ENCODE results near the gene NSL1. TPM values are rescaled to one million over a fixed set of nuclear protein-coding genes. Genes with fewer than 3 reads are reported as not detected.
"Not testable (repeated sequence)": the region's sequence is repeated elsewhere in the genome, so short reads cannot be mapped to it uniquely, and the experiment has no call there.

The NSL1 gene, protein sequence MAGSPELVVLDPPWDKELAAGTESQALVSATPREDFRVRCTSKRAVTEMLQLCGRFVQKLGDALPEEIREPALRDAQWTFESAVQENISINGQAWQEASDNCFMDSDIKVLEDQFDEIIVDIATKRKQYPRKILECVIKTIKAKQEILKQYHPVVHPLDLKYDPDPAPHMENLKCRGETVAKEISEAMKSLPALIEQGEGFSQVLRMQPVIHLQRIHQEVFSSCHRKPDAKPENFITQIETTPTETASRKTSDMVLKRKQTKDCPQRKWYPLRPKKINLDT
- total RNA-seq = 10 to 100 TPM; 38.1 to 38.2 TPM

DNA sequence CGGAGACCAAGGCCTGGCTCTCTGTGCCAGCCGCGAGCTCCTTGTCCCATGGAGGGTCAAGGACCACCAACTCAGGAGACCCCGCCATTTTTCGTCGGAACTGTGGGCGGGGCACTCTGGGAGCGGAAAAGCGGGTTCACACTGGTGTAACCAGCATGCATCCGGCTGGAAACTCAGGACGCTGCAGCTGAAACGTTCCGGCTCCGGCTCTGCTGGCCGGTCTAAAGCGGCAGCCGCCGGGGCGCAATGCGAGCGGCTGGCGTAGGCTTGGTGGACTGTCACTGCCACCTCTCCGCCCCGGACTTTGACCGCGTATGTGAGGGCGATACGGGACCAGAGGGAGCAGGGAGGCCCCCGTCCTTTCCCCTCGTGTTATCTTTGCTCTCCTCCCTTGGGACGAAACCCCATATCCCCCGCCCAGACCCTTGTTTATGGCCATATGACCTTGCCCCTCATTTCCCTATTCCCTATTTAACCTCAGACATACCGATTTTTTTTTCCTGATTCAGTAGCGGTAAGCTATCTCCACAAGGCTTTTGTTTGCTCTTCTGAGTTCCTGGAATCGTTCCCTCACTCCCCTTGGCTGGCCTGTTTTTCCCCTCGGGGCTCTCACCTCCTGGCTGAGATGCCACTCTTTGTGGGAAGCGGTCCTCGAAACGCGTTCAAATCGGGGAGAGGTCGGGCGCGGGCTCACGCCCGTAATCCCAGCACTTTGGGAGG is at the start of gene NSL1, which contains the start of gene TATDN3:
Gene NSL1, minus strand, starts transcription at position 102 of the 720 bp plus-strand sequence. Its CDS starts 14 bp downstream, at position 88.
Gene TATDN3, plus strand, starts transcription at position 219 of the 720 bp plus-strand sequence. Its CDS starts 28 bp downstream, at position 247.
- Mint-ChIP-seq H3K27ac (peak within 1 kb of the TSS; percentile 97), H3K9me3 (no peaks in the 10 kb centered on the region), H3K4me1 (peaks cover 27% of the 10 kb centered on the region), H3K27me3 (no peaks in the 10 kb centered on the region), H3K4me3 (peak within 1 kb of the TSS; percentile 99), H3K36me3 (peaks cover 10% of the 10 kb centered on the region)
- POLR2A ChIA-PET = interaction anchor here (0.6 to 2.6 kb wide), 12 partner anchors 15 to 801 kb away, joined by 3 to 22 read pairs (median 5); partner anchors contain the start of genes ATF3 and FLVCR1
- DNase-seq (peak; percentile 99), ATAC-seq (ENCODE audit: low read depth) (peak; percentile 87)

- Mint-ChIP-seq H3K27me3 (no peaks in the 10 kb centered on the region), H3K4me3 (no peak overlapping the region)
- no peak for DNase-seq
These were observed 46.6 kb upstream of the NSL1 start for GRCh38 chr1:212838145-212838544.

DNA sequence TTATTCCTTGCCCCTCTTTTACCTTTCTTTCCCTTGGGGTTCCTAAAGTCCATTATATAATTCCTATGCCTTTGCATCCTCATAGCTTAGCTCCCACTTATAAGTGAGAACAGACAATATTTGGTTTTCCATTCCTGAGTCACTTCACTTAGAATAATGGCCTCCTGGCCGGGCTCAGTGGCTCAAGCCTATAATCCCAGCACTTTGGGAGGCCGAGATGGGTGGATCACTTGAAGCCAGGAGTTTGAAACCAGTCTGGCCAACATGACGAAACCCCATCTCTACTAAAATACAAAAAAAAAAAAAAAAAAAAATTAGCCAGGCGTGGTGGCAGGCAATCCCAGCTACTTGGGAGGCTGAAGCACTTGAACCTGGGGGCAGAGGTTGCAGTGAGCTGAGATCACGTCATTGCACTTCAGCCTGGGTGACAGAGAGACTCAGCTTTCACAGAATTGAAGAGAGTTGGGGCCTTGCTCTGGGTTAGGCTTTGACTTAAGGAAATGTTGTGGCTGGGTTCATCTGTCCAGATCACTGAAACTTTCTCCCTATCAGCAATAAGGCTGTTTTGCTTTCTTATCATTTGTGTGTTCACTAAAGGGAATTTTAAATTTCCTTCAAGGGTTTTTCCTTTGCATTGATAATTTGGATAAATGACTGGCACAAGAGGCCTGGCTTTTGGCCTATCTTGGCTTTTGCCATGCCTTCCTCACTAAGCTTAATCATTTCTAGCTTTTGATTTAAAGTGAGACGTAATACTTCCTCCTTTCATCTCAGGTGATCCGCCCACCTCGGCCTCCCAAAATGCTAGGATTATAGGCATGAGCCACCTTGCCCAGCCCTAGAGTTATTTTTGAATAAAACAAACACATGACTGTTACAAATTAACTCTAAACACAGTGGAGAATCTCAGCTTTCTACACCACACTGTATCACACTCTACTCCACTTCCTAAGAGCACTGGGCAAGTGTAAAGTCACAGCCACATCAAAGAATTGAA is 41.9 kb upstream of the NSL1 start:
- not testable (repeated sequence) for H3K4me3 Mint-ChIP-seq; H3K9me3 Mint-ChIP-seq; ATAC-seq (ENCODE audit: low read depth); H3K27ac Mint-ChIP-seq; H3K36me3 Mint-ChIP-seq; DNase-seq; H3K4me1 Mint-ChIP-seq; H3K27me3 Mint-ChIP-seq
- POLR2A ChIA-PET = interaction anchor here (0.7 kb wide), 1 partner anchor 15 kb away, joined by 3 read pairs; no protein-coding TSS in a partner anchor

More at GRCh38 chr1:212838145-212838544, 46.6 kb upstream of the NSL1 start:
- Mint-ChIP-seq H3K4me1 (peaks cover 2% of the 10 kb centered on the region), H3K9me3 (no peaks in the 10 kb centered on the region), H3K27ac (no peak overlapping the region), H3K36me3 (no peaks in the 10 kb centered on the region)
- POLR2A ChIA-PET = interaction anchor here (0.7 kb wide), 1 partner anchor 358 kb away, joined by 5 read pairs; no protein-coding TSS in a partner anchor
- ATAC-seq (ENCODE audit: low read depth) = no peak

- Mint-ChIP-seq H3K4me1 (no peaks in the 10 kb centered on the region), H3K36me3 (peaks cover 2% of the 10 kb centered on the region), H3K9me3 (peaks cover 14% of the 10 kb centered on the region), H3K27ac (no peak overlapping the region), H3K4me3 (no peak overlapping the region), H3K27me3 (peaks cover 5% of the 10 kb centered on the region)
- DNase-seq (no peak), ATAC-seq (ENCODE audit: low read depth) (no peak)
- POLR2A ChIA-PET = interaction anchor here (0.8 kb wide), 1 partner anchor 12 kb away, joined by 3 read pairs; no protein-coding TSS in a partner anchor
These were observed 36.8 kb upstream of the NSL1 start for GRCh38 chr1:212828395-212828794.

- peaks cover 14% of the 10 kb centered on the region for H3K9me3 Mint-ChIP-seq
- POLR2A ChIA-PET = interaction anchor here (1.0 kb wide), 1 partner anchor 30 kb away, joined by 3 read pairs; the partner anchor contains the start of gene FLVCR1
- no peak overlapping the region for H3K27ac Mint-ChIP-seq
- no peak for ATAC-seq (ENCODE audit: low read depth)
- no peaks in the 10 kb centered on the region for H3K4me1 Mint-ChIP-seq
- no peak for DNase-seq
- peaks cover 2% of the 10 kb centered on the region for H3K36me3 Mint-ChIP-seq
- H3K27me3 Mint-ChIP-seq = peaks cover 5% of the 10 kb centered on the region
- H3K4me3 Mint-ChIP-seq = no peak overlapping the region
These were observed 36.3 kb upstream of the NSL1 start for GRCh38 chr1:212827831-212828278.

DNA sequence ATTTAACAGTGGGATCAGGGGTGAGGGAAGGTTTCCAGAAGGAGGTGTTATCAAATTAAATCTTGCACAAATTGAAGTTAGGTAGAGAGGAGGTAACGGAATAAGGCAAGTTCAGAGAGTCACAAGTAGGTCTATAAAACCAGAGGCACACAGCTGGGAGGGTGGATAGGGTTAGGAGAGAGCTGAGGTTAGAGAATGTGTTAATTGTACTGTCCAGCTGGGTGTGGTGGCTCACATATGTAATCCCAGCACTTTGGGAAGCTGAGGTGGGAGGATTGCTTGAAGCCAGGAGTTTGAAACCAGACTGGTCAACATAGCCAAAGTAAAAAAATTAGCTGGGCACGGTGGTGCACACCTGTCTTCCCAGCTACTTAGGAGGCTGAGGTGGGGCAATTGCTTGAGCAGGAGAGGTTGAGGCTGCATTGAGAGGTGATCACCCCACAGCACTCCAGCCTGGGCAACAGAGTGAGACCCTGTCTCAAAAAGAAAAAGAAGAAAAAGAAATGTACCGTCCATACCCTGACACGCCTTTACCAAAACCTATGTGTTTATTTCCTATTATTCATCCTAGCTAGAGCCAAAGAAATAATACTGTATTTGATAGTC is 35.7 kb upstream of the NSL1 start:
- POLR2A ChIA-PET = interaction anchor here (1.0 kb wide), 1 partner anchor 31 kb away, joined by 3 read pairs; the partner anchor contains the start of gene FLVCR1
- no peak for ATAC-seq (ENCODE audit: low read depth)
- H3K4me1 Mint-ChIP-seq = no peaks in the 10 kb centered on the region
- peaks cover 2% of the 10 kb centered on the region for H3K36me3 Mint-ChIP-seq
- no peak overlapping the region for H3K4me3 Mint-ChIP-seq
- no peak for DNase-seq
- peaks cover 5% of the 10 kb centered on the region for H3K27me3 Mint-ChIP-seq
- H3K27ac Mint-ChIP-seq = no peak overlapping the region
- peaks cover 14% of the 10 kb centered on the region for H3K9me3 Mint-ChIP-seq

DNA sequence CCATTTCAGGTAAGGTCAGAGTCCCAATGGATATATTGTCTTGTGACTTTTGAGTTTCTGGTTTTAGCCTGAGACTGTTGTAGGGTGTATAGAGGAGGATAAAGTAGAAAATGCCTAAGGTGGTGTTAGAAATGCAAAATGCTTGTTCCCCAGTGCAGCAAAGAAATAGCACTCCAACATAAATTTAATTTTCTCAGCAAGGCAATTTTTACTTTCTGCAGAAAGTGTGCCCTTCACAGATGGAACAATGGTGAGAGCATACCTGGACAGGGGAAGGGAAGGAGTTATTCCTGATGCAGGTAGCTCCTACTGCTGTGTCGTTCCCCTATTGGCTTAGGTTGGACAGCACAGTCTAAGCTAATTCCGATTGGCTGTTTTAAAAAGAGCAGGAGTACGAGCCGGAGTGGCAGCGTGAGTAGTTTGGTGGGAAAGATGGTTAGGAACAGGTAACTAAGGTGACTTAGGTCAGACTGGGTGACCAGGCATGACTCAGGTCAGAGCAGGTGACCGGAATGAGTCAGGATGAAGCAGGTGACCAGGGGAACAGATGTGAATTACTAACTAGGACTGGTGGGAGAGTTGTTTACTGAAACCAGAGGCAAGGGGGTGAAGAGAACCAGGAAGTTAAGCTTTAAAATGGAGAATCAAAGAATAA is 34.3 kb upstream of the NSL1 start:
- Mint-ChIP-seq H3K36me3 (peaks cover 2% of the 10 kb centered on the region), H3K27me3 (peaks cover 5% of the 10 kb centered on the region), H3K27ac (no peak overlapping the region), H3K4me1 (no peaks in the 10 kb centered on the region), H3K9me3 (peaks cover 14% of the 10 kb centered on the region), H3K4me3 (no peak overlapping the region)
- ATAC-seq (ENCODE audit: low read depth) (no peak), DNase-seq (no peak)
- POLR2A ChIA-PET = no interaction called here

- peaks cover 2% of the 10 kb centered on the region for H3K36me3 Mint-ChIP-seq
- H3K4me1 Mint-ChIP-seq = peaks cover 3% of the 10 kb centered on the region
- peaks cover 5% of the 10 kb centered on the region for H3K27me3 Mint-ChIP-seq
- no peak overlapping the region for H3K4me3 Mint-ChIP-seq
- no peak overlapping the region for H3K27ac Mint-ChIP-seq
- H3K9me3 Mint-ChIP-seq = peaks cover 14% of the 10 kb centered on the region
- POLR2A ChIA-PET = no interaction called here
- no peak for DNase-seq
- ATAC-seq (ENCODE audit: low read depth) = no peak
These were observed 32.6 kb upstream of the NSL1 start for GRCh38 chr1:212824201-212824600.

DNA sequence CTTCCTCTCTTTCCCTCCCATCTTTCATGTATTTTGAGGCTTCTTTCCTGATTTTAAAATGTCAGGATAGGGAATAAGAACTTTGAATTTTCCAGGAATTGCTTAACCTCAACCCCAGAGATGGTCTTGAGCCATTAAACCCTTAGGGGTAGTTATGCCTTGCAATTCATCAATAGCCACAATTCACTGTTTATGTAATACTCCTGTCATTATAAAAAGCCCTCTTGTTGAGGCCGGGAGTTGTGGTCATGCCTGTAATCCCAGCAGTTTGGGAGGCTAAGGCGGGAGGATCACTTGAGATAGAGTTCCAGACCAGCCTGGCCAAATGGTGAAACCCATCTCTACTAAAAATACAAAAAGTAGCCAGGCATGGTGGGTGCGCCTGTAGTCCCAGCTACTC is 31.4 kb upstream of the NSL1 start:
- POLR2A ChIA-PET = no interaction called here
- H3K4me3 Mint-ChIP-seq = no peak overlapping the region
- no peak overlapping the region for H3K27ac Mint-ChIP-seq

DNA sequence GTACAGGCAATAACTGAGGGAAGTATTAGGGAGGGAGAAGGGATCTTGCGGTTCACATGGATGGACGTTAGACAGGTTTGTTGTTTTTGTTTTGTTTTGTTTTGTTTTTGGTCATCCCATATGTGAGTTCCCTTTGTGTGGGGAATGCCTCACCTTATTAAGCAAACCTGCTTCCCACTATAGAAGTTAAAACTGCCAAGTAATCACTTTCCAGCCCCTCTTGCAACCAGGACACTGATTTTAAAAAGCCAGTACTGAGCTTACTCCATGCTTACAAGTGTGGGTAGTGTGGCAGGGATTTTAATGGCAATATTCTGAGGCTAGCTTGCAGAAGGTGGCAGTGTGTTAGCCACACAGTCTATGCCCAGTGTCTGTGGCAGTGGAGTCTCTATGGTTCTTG is 29.4 kb upstream of the NSL1 start:
- Mint-ChIP-seq H3K9me3 (peaks cover 9% of the 10 kb centered on the region), H3K4me3 (no peak overlapping the region), H3K4me1 (peaks cover 4% of the 10 kb centered on the region), H3K36me3 (peaks cover 4% of the 10 kb centered on the region), H3K27me3 (no peaks in the 10 kb centered on the region), H3K27ac (no peak overlapping the region)
- DNase-seq (no peak), ATAC-seq (ENCODE audit: low read depth) (no peak)
- POLR2A ChIA-PET = no interaction called here

More for the DNA sequence above, 31.4 kb upstream of the NSL1 start:
- no peak for ATAC-seq (ENCODE audit: low read depth)
- Mint-ChIP-seq H3K27me3 (peaks cover 5% of the 10 kb centered on the region), H3K36me3 (peaks cover 2% of the 10 kb centered on the region), H3K9me3 (peaks cover 14% of the 10 kb centered on the region), H3K4me1 (peaks cover 4% of the 10 kb centered on the region)
- no peak for DNase-seq

DNA sequence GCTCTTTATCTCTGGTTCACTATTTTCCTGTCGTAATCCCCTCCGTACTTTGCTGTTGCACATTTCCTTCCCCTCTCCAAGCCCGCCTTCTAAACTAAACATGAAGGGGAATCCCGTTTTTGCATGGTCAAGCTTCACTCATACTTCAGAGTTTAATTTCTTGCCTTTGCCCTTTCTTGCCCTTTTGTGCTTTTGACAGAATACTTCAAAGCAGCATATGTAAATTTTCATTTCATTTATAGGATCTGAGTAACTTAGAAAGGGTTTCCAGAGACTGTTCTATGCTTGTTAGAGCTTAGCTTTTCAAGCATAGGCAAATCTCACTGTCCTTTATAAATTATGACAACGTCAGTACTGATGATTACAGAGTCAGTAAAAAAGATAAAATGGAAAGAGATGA is 28.1 kb upstream of the NSL1 start:
- H3K9me3 Mint-ChIP-seq = peaks cover 5% of the 10 kb centered on the region
- peaks cover 4% of the 10 kb centered on the region for H3K36me3 Mint-ChIP-seq
- H3K27ac Mint-ChIP-seq = no peak overlapping the region
- H3K27me3 Mint-ChIP-seq = no peaks in the 10 kb centered on the region
- H3K4me1 Mint-ChIP-seq = peaks cover 6% of the 10 kb centered on the region
- ATAC-seq (ENCODE audit: low read depth) = no peak
- POLR2A ChIA-PET = no interaction called here
- DNase-seq = no peak
- no peak overlapping the region for H3K4me3 Mint-ChIP-seq
